HCT116 (cell line): Measurements from ENCODE around the gene P3H4. TPM values are rescaled to one million over a fixed set of nuclear protein-coding genes. Genes with fewer than 3 reads are reported as not detected.

Experiments used
- ATAC-seq: fragments of 200-7000 bp; cut with Tn5 transposase; 2 replicates; pipeline ENCODE4 v1.9.1; 2020; ENCODE audit warnings: mild to moderate bottlenecking, moderate library complexity
- BruUV-seq: library from RNA; stranded (reverse); fragments of 400-500 nt; replicated peaks from 2 replicates; lab custom pipeline; 2021; lab: Mats Ljungman, UMichigan
- CTCF ChIA-PET: fragments of 300-600 bp; sonication (Branson Sonifier 250); formaldehyde crosslinking; loops from one replicate; lab custom pipeline; 2021; ENCODE audit warnings: antibody characterized with exemption; lab: Charles Lee
- POLR2A ChIA-PET: fragments of 300-600, 350-600 bp; sonication (Branson Sonifier 250); formaldehyde crosslinking; loops from one replicate; lab custom pipeline; 2021; ENCODE audit warnings: antibody characterized with exemption; lab: Charles Lee
- RAD21 ChIA-PET, 2 experiments: fragments of 300-600 bp; sonication (Branson Sonifier 250); formaldehyde crosslinking; loops; one replicate each; lab custom pipeline; 2023; ENCODE audit warnings: low total read pairs in 2 of 2; ENCODE audit not compliant: uncharacterized antibody in 2 of 2, unreplicated experiment in 2 of 2, low non-redundant PET in 1 of 2; lab: Charles Lee
- DNase-seq: peaks from one replicate; pipeline ENCODE4 v3.0.0-alpha.2; 2010; ENCODE audit warnings: low read depth, low spot score
- H2AFZ ChIP-seq: fragments of 200-600 bp; shearing (Covaris generic), sonication (generic); 2 replicates; pipeline ENCODE4 v1.6.1; 2017; ENCODE audit warnings: low read depth, mixed run types, mixed read lengths, antibody characterized with exemption, low read length; ENCODE audit not compliant: poor library complexity, severe bottlenecking
- H3K27ac ChIP-seq: 2 replicates; pipeline ENCODE4 v1.5.1; 2012; ENCODE audit warnings: low read depth, low read length
- H3K27me3 ChIP-seq: fragments of 200-600 bp; sonication (generic); 2 replicates; pipeline ENCODE4 v1.6.1; 2016; ENCODE audit warnings: mixed run types, low read length, mixed read lengths; ENCODE audit not compliant: insufficient read depth
- H3K36me3 ChIP-seq, 2 experiments: fragments of 200-500 bp in 1 of 2; fragments of 200-600 bp in 1 of 2; sonication (Bioruptor generic) in 1 of 2; sonication (generic) in 1 of 2; 2 replicates each; pipeline versions ENCODE4 v1.5.1 to v1.6.1; 2014 to 2016; ENCODE audit warnings: low read length in 2 of 2, inconsistent platforms in 1 of 2, mixed read lengths in 1 of 2, mixed run types in 1 of 2; ENCODE audit not compliant: insufficient read depth in 2 of 2, control insufficient read depth in 1 of 2
- H3K4me1 ChIP-seq, 2 experiments: fragments of 200-600 bp in 1 of 2; sonication (generic) in 1 of 2; 2 replicates each; pipeline versions ENCODE4 v1.5.1 to v1.6.1; 2012 to 2017; ENCODE audit warnings: low read length in 2 of 2, inconsistent platforms in 1 of 2, mild to moderate bottlenecking in 1 of 2, mixed read lengths in 1 of 2, mixed run types in 1 of 2, moderate library complexity in 1 of 2; ENCODE audit not compliant: insufficient read depth in 2 of 2, control insufficient read depth in 1 of 2
- H3K4me2 ChIP-seq: fragments of 200-600 bp; sonication (generic); 2 replicates; pipeline ENCODE4 v1.6.1; 2017; ENCODE audit warnings: mixed run types, low read length, mixed read lengths
- H3K4me3 ChIP-seq, 2 experiments: fragments of 200-600 bp in 1 of 2; sonication (generic) in 1 of 2; replicated peaks in 1 of 2; 2 replicates each; pipeline ENCODE4 v1.5.1; 2011 to 2016; ENCODE audit warnings: low read length in 2 of 2, control low read depth in 1 of 2, low read depth in 1 of 2, mild to moderate bottlenecking in 1 of 2, mixed read lengths in 1 of 2, mixed run types in 1 of 2
- H3K79me2 ChIP-seq: fragments of 200-600 bp; sonication (generic); 2 replicates; pipeline ENCODE4 v1.6.1; 2017; ENCODE audit warnings: mild to moderate bottlenecking, mixed run types, low read length, moderate library complexity, mixed read lengths; ENCODE audit not compliant: insufficient read depth
- H3K9ac ChIP-seq: fragments of 200-600 bp; sonication (generic); 2 replicates; pipeline ENCODE4 v1.6.1; 2016; ENCODE audit warnings: low read length, mixed read lengths
- H3K9me2 ChIP-seq: fragments of 200-600 bp; sonication (generic), shearing (Covaris generic); 2 replicates; pipeline ENCODE4 v1.6.1; 2017; ENCODE audit warnings: mixed run types, mild to moderate bottlenecking, moderate library complexity; ENCODE audit not compliant: insufficient read depth
- H3K9me3 ChIP-seq, 2 experiments: fragments of 200-500 bp in 1 of 2; fragments of 200-600 bp in 1 of 2; sonication (Bioruptor generic) in 1 of 2; sonication (generic) in 1 of 2; 2 replicates each; pipeline ENCODE4 v1.6.1; 2014 to 2017; ENCODE audit warnings: low read length in 2 of 2, mixed read lengths in 2 of 2, inconsistent platforms in 1 of 2, low read depth in 1 of 2, mild to moderate bottlenecking in 1 of 2, mixed run types in 1 of 2, moderate library complexity in 1 of 2; ENCODE audit not compliant: control insufficient read depth in 1 of 2, insufficient read depth in 1 of 2
- H4K20me1 ChIP-seq: fragments of 200-600 bp; sonication (generic), shearing (Covaris generic); 2 replicates; pipeline ENCODE4 v1.6.1; 2017; ENCODE audit warnings: mixed run types, mild to moderate bottlenecking, moderate library complexity; ENCODE audit not compliant: insufficient read depth
- CBX3 ChIP-seq: IDR thresholded peaks from 2 replicates; pipeline ENCODE4 v1.6.1; 2012; ENCODE audit warnings: low read depth
- ELF1 ChIP-seq: IDR thresholded peaks from 2 replicates; pipeline ENCODE4 v1.6.1; 2012; ENCODE audit warnings: low read depth, borderline replicate concordance
- EZH2 ChIP-seq: fragments of 200-600 bp; sonication (generic); IDR thresholded peaks from 2 replicates; pipeline ENCODE4 v1.6.1; 2017; ENCODE audit warnings: antibody characterized with exemption, mixed run types
- EZH2phosphoT487 ChIP-seq: fragments of 200-600 bp; IDR thresholded peaks from 2 replicates; pipeline ENCODE4 v1.6.1; 2018; ENCODE audit warnings: antibody characterized with exemption, borderline replicate concordance
- FOSL1 ChIP-seq: IDR thresholded peaks from 2 replicates; pipeline ENCODE4 v1.6.1; 2012; ENCODE audit warnings: low read depth
- JUND ChIP-seq: IDR thresholded peaks from 2 replicates; pipeline ENCODE4 v1.6.1; 2012
- POLR2A ChIP-seq: IDR thresholded peaks from 2 replicates; pipeline ENCODE4 v1.7.0; 2011; ENCODE audit warnings: borderline replicate concordance; ENCODE audit not compliant: insufficient read depth, insufficient read length; ENCODE audit errors: extremely low read depth
- POLR2AphosphoS5 ChIP-seq: IDR thresholded peaks from 2 replicates; pipeline ENCODE4 v1.6.1; 2011; ENCODE audit warnings: mild to moderate bottlenecking, low read depth, low read length, moderate library complexity
- RAD21 ChIP-seq: IDR thresholded peaks from 2 replicates; pipeline ENCODE4 v1.6.1; 2012; ENCODE audit warnings: low read depth, mild to moderate bottlenecking
- SIN3A ChIP-seq: IDR thresholded peaks from 2 replicates; pipeline ENCODE4 v1.6.1; 2012; ENCODE audit warnings: low read depth
- SP1 ChIP-seq: IDR thresholded peaks from 2 replicates; pipeline ENCODE4 v1.6.1; 2012; ENCODE audit warnings: low read depth
- SRF ChIP-seq: IDR thresholded peaks from 2 replicates; pipeline ENCODE4 v1.6.1; 2012; ENCODE audit warnings: low read depth
- TCF7L2 ChIP-seq: IDR thresholded peaks from 2 replicates; pipeline ENCODE4 v1.7.0; 2011; ENCODE audit warnings: borderline replicate concordance, inconsistent platforms; ENCODE audit not compliant: insufficient read depth, insufficient read length; ENCODE audit errors: extremely low read depth
- YY1 ChIP-seq: IDR thresholded peaks from 2 replicates; pipeline ENCODE4 v1.6.1; 2011; ENCODE audit warnings: low read length, low read depth, moderate library complexity, mild to moderate bottlenecking; ENCODE audit not compliant: insufficient replicate concordance; ENCODE audit errors: extremely low read depth
- ZFX ChIP-seq: fragments of 450-650 bp; IDR thresholded peaks from 2 replicates; pipeline ENCODE4 v1.6.1; 2017
- ZNF274 ChIP-seq: fragments of 200-500 bp; sonication (Bioruptor generic); IDR thresholded peaks from 2 replicates; pipeline ENCODE4 v1.6.1; 2014; ENCODE audit warnings: mild to moderate bottlenecking, low read depth, low read length, inconsistent platforms
- intact Hi-C: fragments of 100-400 bp; cut with micrococcal nuclease; formaldehyde crosslinking; loops from 2 replicates; pipeline ENCODE4 v1.10.0; 2022
- total RNA-seq: library from RNA; stranded (reverse); gene quantifications from one replicate; pipeline ENCODE4 v1.2.1, GENCODE V29; 2021; ENCODE audit not compliant: unreplicated experiment
- TF ChIP-seq, protein P1 (sequence below): IDR thresholded peaks from 2 replicates; pipeline ENCODE4 v1.6.1; 2012; ENCODE audit warnings: low read depth
- TF ChIP-seq, protein P2 (sequence below): IDR thresholded peaks from 2 replicates; pipeline ENCODE4 v1.6.1; 2012

Gene P3H4
- total RNA-seq, 1 experiment from 2014 or later: 23.4 TPM

DNA sequence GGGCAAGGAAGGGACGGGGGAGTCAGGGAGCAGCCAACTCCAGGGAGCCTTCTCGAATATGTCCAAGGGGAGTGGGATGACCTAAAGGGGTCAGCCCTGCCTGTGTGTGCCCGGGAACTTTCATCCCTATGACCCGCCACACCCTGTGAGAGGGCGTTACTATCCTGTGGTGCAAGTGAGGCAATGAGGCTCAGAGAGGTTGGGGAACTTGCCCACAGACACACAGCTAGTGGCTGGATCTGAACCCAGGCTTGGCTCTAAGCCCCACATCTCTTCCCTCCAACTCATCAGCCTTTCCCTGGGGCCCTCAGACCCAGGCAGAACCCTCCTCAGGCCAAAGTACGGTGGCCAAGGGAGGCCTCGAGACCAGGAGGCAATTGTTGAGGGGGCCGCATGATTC, 48.4 kb downstream of the P3H4 start (continued):
- no peak for TF ChIP-seq POLR2A
- TF ChIP-seq POLR2AphosphoS5: no peak
- no peak for TF ChIP-seq ZNF274
- TF ChIP-seq FOSL1: no peak

DNA sequence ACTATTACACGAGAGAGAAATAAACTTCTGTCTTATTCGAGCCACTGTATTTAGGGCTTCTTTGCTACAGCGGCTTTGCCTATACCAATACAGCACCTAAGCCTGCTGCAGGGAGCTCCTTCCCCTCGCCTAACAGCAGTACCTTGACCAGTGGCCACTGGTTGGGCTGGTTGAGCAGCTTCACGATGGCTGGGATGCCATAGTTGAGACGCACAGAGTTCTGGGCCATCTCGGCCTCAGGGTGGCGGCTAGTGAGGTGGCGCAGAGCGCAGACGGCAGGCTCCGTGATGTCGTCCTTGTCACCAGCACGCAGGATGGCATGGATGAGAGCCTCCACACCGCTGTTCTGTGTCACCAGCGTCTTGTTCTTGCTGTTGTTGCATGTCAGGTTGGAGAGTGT, 48.9 kb downstream of the P3H4 start:
- no peak for ATAC-seq
- Histone ChIP-seq H3K27me3 (no peaks in the 10 kb centered on the region), H4K20me1 (no peaks in the 10 kb centered on the region), H3K9ac (no peak overlapping the region), H3K4me3 (no peak overlapping the region), H3K9me3 (no peaks in the 10 kb centered on the region), H3K4me1 (no peaks in the 10 kb centered on the region), H3K9me2 (no peaks in the 10 kb centered on the region), H3K4me2 (no peak overlapping the region), H3K79me2 (no peaks in the 10 kb centered on the region), H2AFZ (no peak overlapping the region), H3K36me3 (peaks cover 53 to 66% of the 10 kb centered on the region in 2 experiments), H3K27ac (no peak overlapping the region)
- ChIA-PET CTCF (no interaction called here), POLR2A (no interaction called here), RAD21 (no interaction called here)
- no peak for DNase-seq
- intact Hi-C loops: no loop called here
- no TSS peak for BruUV-seq
- TF ChIP-seq FOSL1 (no peak), JUND (no peak), POLR2A (no peak), ZFX (no peak), SP1 (no peak)

DNA sequence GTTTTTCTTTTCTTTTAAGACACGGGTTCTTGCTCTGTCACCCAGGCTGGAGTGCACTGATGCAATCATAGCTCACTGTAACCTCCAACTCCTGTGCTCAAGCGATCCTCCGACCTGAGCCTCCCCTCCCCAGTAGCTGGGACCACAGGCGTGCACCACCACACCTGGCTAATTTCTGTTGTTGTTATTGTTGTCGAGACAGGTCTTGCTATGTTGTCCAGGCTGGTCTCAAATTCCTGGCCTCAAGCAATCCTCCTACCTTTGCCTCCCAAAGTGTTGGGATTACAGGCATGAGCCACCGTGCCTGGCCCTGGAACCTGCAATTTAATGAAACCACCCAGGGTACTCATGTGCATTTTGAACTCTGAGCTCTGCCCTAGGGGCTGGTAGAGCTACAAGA, 49.4 kb downstream of the P3H4 start:
- no peaks in the 10 kb centered on the region for H3K79me2 ChIP-seq
- POLR2A ChIA-PET: no interaction called here

More for the DNA sequence above, 49.4 kb downstream of the P3H4 start:
- TF ChIP-seq RAD21 (no peak), CBX3 (no peak), SIN3A (no peak), ZFX (no peak), TCF7L2 (no peak), EZH2phosphoT487 (no peak), FOSL1 (no peak), ELF1 (no peak), YY1 (no peak), SP1 (no peak), EZH2 (no peak), SRF (no peak), ZNF274 (no peak)
- TF ChIP-seq, protein P1, sequence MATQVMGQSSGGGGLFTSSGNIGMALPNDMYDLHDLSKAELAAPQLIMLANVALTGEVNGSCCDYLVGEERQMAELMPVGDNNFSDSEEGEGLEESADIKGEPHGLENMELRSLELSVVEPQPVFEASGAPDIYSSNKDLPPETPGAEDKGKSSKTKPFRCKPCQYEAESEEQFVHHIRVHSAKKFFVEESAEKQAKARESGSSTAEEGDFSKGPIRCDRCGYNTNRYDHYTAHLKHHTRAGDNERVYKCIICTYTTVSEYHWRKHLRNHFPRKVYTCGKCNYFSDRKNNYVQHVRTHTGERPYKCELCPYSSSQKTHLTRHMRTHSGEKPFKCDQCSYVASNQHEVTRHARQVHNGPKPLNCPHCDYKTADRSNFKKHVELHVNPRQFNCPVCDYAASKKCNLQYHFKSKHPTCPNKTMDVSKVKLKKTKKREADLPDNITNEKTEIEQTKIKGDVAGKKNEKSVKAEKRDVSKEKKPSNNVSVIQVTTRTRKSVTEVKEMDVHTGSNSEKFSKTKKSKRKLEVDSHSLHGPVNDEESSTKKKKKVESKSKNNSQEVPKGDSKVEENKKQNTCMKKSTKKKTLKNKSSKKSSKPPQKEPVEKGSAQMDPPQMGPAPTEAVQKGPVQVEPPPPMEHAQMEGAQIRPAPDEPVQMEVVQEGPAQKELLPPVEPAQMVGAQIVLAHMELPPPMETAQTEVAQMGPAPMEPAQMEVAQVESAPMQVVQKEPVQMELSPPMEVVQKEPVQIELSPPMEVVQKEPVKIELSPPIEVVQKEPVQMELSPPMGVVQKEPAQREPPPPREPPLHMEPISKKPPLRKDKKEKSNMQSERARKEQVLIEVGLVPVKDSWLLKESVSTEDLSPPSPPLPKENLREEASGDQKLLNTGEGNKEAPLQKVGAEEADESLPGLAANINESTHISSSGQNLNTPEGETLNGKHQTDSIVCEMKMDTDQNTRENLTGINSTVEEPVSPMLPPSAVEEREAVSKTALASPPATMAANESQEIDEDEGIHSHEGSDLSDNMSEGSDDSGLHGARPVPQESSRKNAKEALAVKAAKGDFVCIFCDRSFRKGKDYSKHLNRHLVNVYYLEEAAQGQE: no peak
- TF ChIP-seq, protein P2, sequence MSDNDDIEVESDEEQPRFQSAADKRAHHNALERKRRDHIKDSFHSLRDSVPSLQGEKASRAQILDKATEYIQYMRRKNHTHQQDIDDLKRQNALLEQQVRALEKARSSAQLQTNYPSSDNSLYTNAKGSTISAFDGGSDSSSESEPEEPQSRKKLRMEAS: no peak
- H3K4me2 ChIP-seq: no peak overlapping the region
- ATAC-seq (no peak), DNase-seq (no peak)
- intact Hi-C loops: no loop called here
- H3K36me3 ChIP-seq: peaks cover 53 to 68% of the 10 kb centered on the region in 2 experiments
- no peaks in the 10 kb centered on the region for H3K9me2 ChIP-seq
- no peak overlapping the region for H3K27ac ChIP-seq
- ChIA-PET RAD21 (no interaction called here), CTCF (no interaction called here)
- no peaks in the 10 kb centered on the region for H3K27me3 ChIP-seq
- TSS peak; percentile 26 for BruUV-seq
- H4K20me1 ChIP-seq: no peaks in the 10 kb centered on the region
- H3K4me1 ChIP-seq: no peaks in the 10 kb centered on the region
- no peak overlapping the region for H2AFZ ChIP-seq
- no peak overlapping the region for H3K9ac ChIP-seq
- no peak overlapping the region for H3K4me3 ChIP-seq
- H3K9me3 ChIP-seq: no peaks in the 10 kb centered on the region
